Tibial artery (tissue), 4 donors: ENCODE data around the gene GALNT16.

Source experiments
- DNase-seq, 2 donors: peaks; one replicate each; pipeline ENCODE4 v3.0.0-alpha.2; 2019
- H3K27ac ChIP-seq, 2 donors: fragments of 200-600 bp; sonication (generic) in 1 of 2; 1 replicate in 1 of 2; 2 replicates in 1 of 2; pipeline ENCODE4 v1.5.1; 2018 to 2019; ENCODE audit warnings: mild to moderate bottlenecking in 1 of 2
- H3K27me3 ChIP-seq, 2 donors: fragments of 200-600 bp; sonication (generic) in 1 of 2; one replicate each; pipeline versions ENCODE4 v1.5.1 to v1.6.0; 2016 to 2019
- H3K36me3 ChIP-seq, 3 donors: fragments of 200-600 bp; sonication (generic) in 2 of 3; one replicate each; pipeline ENCODE4 v1.5.1; 2016 to 2019; ENCODE audit warnings: mild to moderate bottlenecking in 2 of 3
- H3K4me1 ChIP-seq, 4 donors: fragments of 200-600 bp; sonication (generic) in 2 of 4; 1 replicate in 3 of 4; 2 replicates in 1 of 4; pipeline ENCODE4 v1.5.1; 2016 to 2019
- H3K4me3 ChIP-seq, 2 donors: fragments of 200-600 bp; sonication (generic) in 1 of 2; 1 replicate in 1 of 2; 2 replicates in 1 of 2; pipeline ENCODE4 v1.5.1; 2018 to 2019; ENCODE audit warnings: mild to moderate bottlenecking in 2 of 2
- H3K9me3 ChIP-seq, 3 donors: fragments of 200-600 bp; sonication (generic) in 1 of 3; one replicate each; pipeline ENCODE4 v1.5.1; 2016 to 2019
- intact Hi-C: fragments of 100-400 bp; cut with DNase I; formaldehyde crosslinking; loops from one replicate; pipeline ENCODE4 v1.15.0; 2023; ENCODE audit warnings: low total_unique reads
- TF ChIP-seq, protein P1 (sequence below), 2 experiments: fragments of 200-600 bp in 1 of 2; fragments of 450-650 bp in 1 of 2; IDR thresholded peaks; one replicate each; pipeline ENCODE4 v1.5.1; 2017 to 2019; ENCODE audit warnings: antibody characterized with exemption in 2 of 2, mild to moderate bottlenecking in 1 of 2, moderate library complexity in 1 of 2

The GALNT16 gene

GRCh38 chr14:69328317-69328716, 68.4 kb downstream of the GALNT16 start:
- intact Hi-C loops, result no loop called here
- H3K4me3 ChIP-seq, result no peak overlapping the region
- H3K36me3 ChIP-seq, result peaks cover 0 to 4% (median 0%) of the 10 kb centered on the region in 3 donors
- no peaks in the 10 kb centered on the region for H3K9me3 ChIP-seq
- H3K27ac ChIP-seq, result no peak overlapping the region
- no peaks in the 10 kb centered on the region for H3K27me3 ChIP-seq
- no peaks in the 10 kb centered on the region for H3K4me1 ChIP-seq
- TF ChIP-seq, protein P1, sequence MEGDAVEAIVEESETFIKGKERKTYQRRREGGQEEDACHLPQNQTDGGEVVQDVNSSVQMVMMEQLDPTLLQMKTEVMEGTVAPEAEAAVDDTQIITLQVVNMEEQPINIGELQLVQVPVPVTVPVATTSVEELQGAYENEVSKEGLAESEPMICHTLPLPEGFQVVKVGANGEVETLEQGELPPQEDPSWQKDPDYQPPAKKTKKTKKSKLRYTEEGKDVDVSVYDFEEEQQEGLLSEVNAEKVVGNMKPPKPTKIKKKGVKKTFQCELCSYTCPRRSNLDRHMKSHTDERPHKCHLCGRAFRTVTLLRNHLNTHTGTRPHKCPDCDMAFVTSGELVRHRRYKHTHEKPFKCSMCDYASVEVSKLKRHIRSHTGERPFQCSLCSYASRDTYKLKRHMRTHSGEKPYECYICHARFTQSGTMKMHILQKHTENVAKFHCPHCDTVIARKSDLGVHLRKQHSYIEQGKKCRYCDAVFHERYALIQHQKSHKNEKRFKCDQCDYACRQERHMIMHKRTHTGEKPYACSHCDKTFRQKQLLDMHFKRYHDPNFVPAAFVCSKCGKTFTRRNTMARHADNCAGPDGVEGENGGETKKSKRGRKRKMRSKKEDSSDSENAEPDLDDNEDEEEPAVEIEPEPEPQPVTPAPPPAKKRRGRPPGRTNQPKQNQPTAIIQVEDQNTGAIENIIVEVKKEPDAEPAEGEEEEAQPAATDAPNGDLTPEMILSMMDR (IDR thresholded peaks at IDR 0.05), result no peak
- peak in 1 of 2 donors; percentile 51 for DNase-seq

- H3K27ac ChIP-seq, result no peak overlapping the region
- TF ChIP-seq, protein P1 (IDR thresholded peaks at IDR 0.05), result no peak
- H3K27me3 ChIP-seq, result no peaks in the 10 kb centered on the region
- peak in 1 of 2 donors; percentile 23 for DNase-seq
- H3K9me3 ChIP-seq, result no peaks in the 10 kb centered on the region
- no peaks in the 10 kb centered on the region for H3K4me1 ChIP-seq
- intact Hi-C loops, result no loop called here
- H3K4me3 ChIP-seq, result no peak overlapping the region
- H3K36me3 ChIP-seq, result peaks cover 0 to 4% (median 0%) of the 10 kb centered on the region in 3 donors
Observed at GRCh38 chr14:69328765-69329164, 68.8 kb downstream of the GALNT16 start.

DNA sequence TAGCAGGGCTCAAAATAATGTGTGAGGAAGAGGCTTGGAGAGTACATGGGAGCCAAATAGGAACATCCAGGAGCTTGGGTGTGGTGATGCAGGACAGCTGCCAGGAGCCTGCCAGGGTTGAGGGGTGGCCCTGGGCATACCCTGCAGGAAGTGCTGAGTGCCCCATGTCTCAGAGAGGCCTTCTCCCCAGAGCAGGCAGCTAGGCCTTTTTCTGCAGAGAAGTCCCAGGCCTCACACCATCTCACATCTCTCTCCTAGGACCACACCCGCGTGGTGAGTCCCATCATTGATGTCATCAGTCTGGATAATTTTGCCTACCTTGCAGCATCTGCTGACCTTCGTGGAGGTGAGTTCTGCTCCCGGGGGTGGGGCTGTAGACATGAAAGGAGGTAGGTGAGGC, 71.2 kb downstream of the GALNT16 start:
- H3K27ac ChIP-seq, result no peak overlapping the region
- H3K4me3 ChIP-seq, result no peak overlapping the region
- peaks cover 0 to 6% (median 0%) of the 10 kb centered on the region in 4 donors for H3K4me1 ChIP-seq
- intact Hi-C loops, result no loop called here
- H3K27me3 ChIP-seq, result no peaks in the 10 kb centered on the region
- TF ChIP-seq, protein P1 (IDR thresholded peaks at IDR 0.05), result no peak
- peaks cover 0 to under 1% (median 0%) of the 10 kb centered on the region in 3 donors for H3K36me3 ChIP-seq
- peak in 1 of 2 donors; percentile 24 for DNase-seq
- H3K9me3 ChIP-seq, result no peaks in the 10 kb centered on the region

- Histone ChIP-seq H3K27me3 (no peaks in the 10 kb centered on the region), H3K9me3 (no peaks in the 10 kb centered on the region), H3K4me1 (peaks cover 0 to 9% (median 0%) of the 10 kb centered on the region in 4 donors), H3K27ac (no peak overlapping the region), H3K36me3 (no peaks in the 10 kb centered on the region), H3K4me3 (no peak overlapping the region)
- intact Hi-C loops, result no loop called here
- TF ChIP-seq, protein P1 (IDR thresholded peaks at IDR 0.05), result no peak
- no peak for DNase-seq
Observed at GRCh38 chr14:69332782-69333395, 72.9 kb downstream of the GALNT16 start.

DNA sequence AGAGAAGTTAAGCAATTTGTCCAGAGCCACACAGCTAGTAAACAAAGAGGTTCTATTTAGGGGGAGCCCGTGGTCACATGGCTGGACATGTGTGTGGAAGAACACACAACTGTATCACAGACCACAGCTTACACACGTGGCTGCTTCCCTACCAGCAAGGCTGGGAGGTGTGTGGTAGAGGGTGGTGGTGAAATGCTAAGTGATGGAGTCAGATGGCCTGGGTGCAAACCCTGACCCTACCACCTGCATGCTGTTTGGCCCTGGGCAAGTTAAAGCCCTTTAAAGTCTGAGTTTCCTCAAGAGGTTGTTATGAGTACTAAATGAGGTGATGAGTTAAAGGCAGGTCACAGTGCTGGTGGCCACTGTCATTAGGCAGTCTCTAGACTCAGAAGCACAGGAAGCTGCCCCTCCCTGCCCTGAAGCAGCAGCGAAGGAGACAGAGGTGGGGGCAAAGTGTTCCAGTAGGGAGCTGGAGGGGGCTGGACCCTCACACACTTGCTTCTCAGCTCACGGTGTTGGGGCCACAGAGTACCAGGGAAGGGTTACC, 73.9 kb downstream of the GALNT16 start:
- no peaks in the 10 kb centered on the region for H3K9me3 ChIP-seq
- intact Hi-C loops, result no loop called here
- no peak for DNase-seq
- no peaks in the 10 kb centered on the region for H3K36me3 ChIP-seq
- H3K4me1 ChIP-seq, result peaks cover 0 to 9% (median 0%) of the 10 kb centered on the region in 4 donors
- no peak overlapping the region for H3K4me3 ChIP-seq
- no peak overlapping the region for H3K27ac ChIP-seq
- no peaks in the 10 kb centered on the region for H3K27me3 ChIP-seq
- TF ChIP-seq, protein P1 (IDR thresholded peaks at IDR 0.05), result no peak
